GM12874 (cell line): Measurements from ENCODE around the gene PTCH2.

Source experiments
- CTCF ChIP-seq: IDR thresholded peaks from 2 replicates; pipeline ENCODE4 v1.5.1; 2011; ENCODE audit warnings: low read depth, mild to moderate bottlenecking, control low read depth, low read length, moderate library complexity; ENCODE audit not compliant: insufficient read depth

PTCH2 gene

GRCh38 chr1:44854970-44855369 lies 11.9 kb upstream of the PTCH2 start:
- TF ChIP-seq CTCF = no peak

DNA sequence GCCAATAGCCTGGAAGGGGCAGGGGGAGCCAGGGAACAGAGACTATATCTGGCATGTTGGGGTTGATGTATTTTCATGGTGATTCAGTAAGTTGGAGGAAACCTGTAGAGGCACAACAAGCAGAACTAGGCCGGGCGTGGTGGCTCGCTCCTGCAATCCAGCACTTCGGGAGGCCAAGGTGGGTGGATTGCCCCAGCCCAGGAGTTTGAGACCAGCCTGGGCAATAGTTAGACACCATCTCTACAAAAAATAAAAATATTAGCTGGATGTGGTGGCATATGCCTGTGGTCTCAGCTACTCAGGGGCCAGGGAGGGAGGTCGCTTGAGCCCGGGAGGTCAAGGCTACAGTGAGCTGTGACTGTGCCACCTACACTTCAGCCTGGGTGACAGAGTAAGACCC lies 10.1 kb upstream of the PTCH2 start:
- TF ChIP-seq CTCF = no peak

GRCh38 chr1:44851308-44851707 lies 8.3 kb upstream of the PTCH2 start:
- no peak for TF ChIP-seq CTCF

- no peak for TF ChIP-seq CTCF
These were observed 6.6 kb upstream of the PTCH2 start for GRCh38 chr1:44849575-44850132.

DNA sequence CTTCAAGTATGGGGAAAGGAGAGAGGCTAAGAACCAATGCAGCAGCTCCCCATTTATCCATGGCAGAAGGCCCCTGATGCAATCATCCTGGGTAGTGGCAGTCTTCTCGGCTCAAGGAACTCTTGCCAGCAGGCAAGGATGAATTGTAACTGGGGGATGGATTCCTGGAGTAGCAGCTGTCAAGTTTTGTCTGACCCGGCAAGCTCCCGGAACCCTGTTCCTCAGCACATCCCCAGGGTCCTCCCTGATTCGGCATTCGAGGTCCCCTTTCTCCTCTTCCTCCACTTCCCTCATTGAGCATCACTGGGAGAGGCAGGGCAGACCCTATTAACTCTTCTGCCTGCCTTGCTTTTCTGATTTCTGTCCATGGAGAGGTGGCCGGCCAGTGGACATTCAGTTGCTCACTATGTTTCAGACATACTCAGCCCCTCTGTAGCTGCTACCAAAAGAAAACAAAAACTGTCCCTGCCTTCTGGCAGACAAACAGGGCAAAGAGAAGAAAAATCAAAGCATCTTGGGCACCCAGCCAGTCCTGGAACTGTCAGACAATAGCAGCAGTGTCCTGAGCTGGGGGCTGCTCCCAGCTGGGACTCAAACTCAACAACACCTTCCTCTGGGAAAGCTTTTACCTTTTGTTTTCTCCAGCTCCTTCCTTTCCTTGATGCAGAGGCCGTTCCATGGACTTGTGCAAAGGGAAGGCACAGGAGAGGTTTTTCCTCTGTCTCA lies 5.6 kb upstream of the PTCH2 start:
- TF ChIP-seq CTCF = no peak

GRCh38 chr1:44847845-44848244 lies 4.8 kb upstream of the PTCH2 start:
- TF ChIP-seq CTCF = no peak

GRCh38 chr1:44846985-44847384 lies 3.9 kb upstream of the PTCH2 start:
- no peak for TF ChIP-seq CTCF
